ENCODE measurements around the gene ANKRD13B.
"Not testable (repeated sequence)": the region's sequence is repeated elsewhere in the genome, so short reads cannot be mapped to it uniquely, and the experiment has no call there.

The ANKRD13B gene

GRCh38 chr17:29592850-29593551 is at the start of gene ANKRD13B:
ANKRD13B (plus strand) TSS chr17:29593132; CDS start chr17:29593622, 490 bp downstream.
- Histone ChIP-seq H3K27ac (peak within 1 kb of the TSS; percentile 93), H3K9me3 (no peaks in the 10 kb centered on the region), H3K4me2 (peak within 1 kb of the TSS; percentile 97), H3K36me3 (no peaks in the 10 kb centered on the region), H4K20me1 (peaks cover 56% of the 10 kb centered on the region), H3K4me3 (peak within 1 kb of the TSS; percentile 97), H3K9ac (peak within 1 kb of the TSS; percentile 95), H3K4me1 (peaks cover 71% of the 10 kb centered on the region), H3K27me3 (no peaks in the 10 kb centered on the region)
- TF ChIP-seq Cebpa-rat (IDR thresholded peaks at IDR 0.05) = no peak

GRCh38 chr17:29544066-29544465 is 48.9 kb upstream of the ANKRD13B start:
- Histone ChIP-seq H3K27me3 (no peaks in the 10 kb centered on the region), H3K4me1 (peaks cover 4% of the 10 kb centered on the region; the same call in 1 of the 2 replicates), H3K36me3 (peaks cover 61% of the 10 kb centered on the region), H3K9me3 (no peaks in the 10 kb centered on the region), H3K27ac (no peak overlapping the region), H3K4me2 (no peak overlapping the region), H3K4me3 (no peak overlapping the region), H3K9ac (no peak overlapping the region), H4K20me1 (no peaks in the 10 kb centered on the region)
- TF ChIP-seq Cebpa-rat (IDR thresholded peaks at IDR 0.05) = no peak

DNA sequence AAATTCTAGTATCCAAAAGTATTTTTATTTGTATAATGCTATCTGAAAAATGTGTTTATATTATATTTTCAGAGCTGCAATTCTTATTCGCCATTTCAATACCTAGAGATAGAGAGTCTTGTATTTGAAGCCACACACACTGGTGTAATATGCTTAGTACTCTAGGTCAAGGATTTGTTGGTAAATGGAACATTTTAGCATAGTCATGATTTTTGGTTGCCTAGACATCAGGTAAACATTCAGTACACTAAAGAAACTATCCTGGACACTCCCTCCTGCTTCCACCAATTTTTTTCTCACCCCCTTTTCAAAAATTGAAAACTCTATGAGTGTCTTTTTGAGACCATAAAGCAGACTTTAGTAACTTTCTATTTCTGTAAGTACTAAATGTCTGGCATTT is 46.8 kb upstream of the ANKRD13B start:
- Histone ChIP-seq H3K9ac (no peak overlapping the region), H3K36me3 (peaks cover 43% of the 10 kb centered on the region), H3K4me2 (no peak overlapping the region), H3K27me3 (no peaks in the 10 kb centered on the region), H3K4me1 (peaks cover 13% of the 10 kb centered on the region; the same call in 1 of the 2 replicates), H3K9me3 (no peaks in the 10 kb centered on the region), H3K27ac (no peak overlapping the region), H3K4me3 (no peak overlapping the region), H4K20me1 (no peaks in the 10 kb centered on the region)
- no peak for TF ChIP-seq Cebpa-rat (IDR thresholded peaks at IDR 0.05)

GRCh38 chr17:29546830-29547229 is 46.1 kb upstream of the ANKRD13B start:
- no peak for TF ChIP-seq Cebpa-rat (IDR thresholded peaks at IDR 0.05)
- no peak overlapping the region for H3K9ac ChIP-seq

DNA sequence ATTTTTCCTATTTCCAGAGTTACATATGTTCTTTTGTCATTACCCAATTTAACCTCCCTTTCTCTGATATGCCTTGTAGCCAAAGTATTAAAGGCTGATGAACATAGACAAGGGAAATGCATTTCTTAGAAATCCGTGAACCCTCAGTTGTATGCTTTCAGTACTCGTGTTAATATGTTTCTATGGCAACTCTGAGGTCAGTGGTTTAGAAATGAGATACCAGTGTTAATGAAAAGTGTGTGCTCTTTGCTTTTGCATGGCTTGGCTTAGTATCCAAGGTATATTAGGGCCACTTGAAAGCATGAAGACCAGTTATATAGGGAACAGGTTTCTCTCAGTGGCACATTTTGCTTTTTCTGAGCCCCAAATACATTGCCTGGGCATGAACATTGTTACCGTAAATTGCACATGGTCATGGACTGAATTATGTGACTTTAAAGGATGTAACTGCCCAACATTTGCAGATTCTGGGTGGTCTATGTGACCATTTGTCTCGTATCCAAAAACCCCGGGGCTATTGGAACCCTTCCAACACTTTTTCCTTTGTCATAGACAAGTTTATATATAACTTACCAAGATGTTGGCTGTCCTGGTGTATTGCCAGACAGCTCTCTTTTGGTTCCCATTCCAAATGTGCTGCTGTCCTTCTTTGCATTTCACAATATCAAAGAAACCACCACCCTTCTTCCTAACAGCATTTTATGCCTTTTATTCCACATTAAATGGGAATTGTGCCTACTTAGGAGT is 43.6 kb upstream of the ANKRD13B start:
- Histone ChIP-seq H3K4me2 (peak overlapping the region; percentile 31; the same call in 1 of the 2 replicates), H3K4me1 (peaks cover 13% of the 10 kb centered on the region; the same call in 1 of the 2 replicates), H4K20me1 (no peaks in the 10 kb centered on the region), H3K9me3 (no peaks in the 10 kb centered on the region), H3K4me3 (no peak overlapping the region), H3K9ac (no peak overlapping the region), H3K27ac (no peak overlapping the region), H3K36me3 (peaks cover 19% of the 10 kb centered on the region; the same call in 1 of the 2 replicates), H3K27me3 (no peaks in the 10 kb centered on the region)
- TF ChIP-seq Cebpa-rat (IDR thresholded peaks at IDR 0.05) = no peak

More at GRCh38 chr17:29546830-29547229, 46.1 kb upstream of the ANKRD13B start:
- H3K9me3 ChIP-seq = no peaks in the 10 kb centered on the region
- H4K20me1 ChIP-seq = no peaks in the 10 kb centered on the region
- peaks cover 13% of the 10 kb centered on the region; the same call in 1 of the 2 replicates for H3K4me1 ChIP-seq
- peaks cover 43% of the 10 kb centered on the region for H3K36me3 ChIP-seq
- H3K4me3 ChIP-seq = no peak overlapping the region
- no peak overlapping the region for H3K4me2 ChIP-seq
- no peak overlapping the region for H3K27ac ChIP-seq
- no peaks in the 10 kb centered on the region for H3K27me3 ChIP-seq

GRCh38 chr17:29555840-29556239 is 37.1 kb upstream of the ANKRD13B start:
- H3K4me1 ChIP-seq = peaks cover 42% of the 10 kb centered on the region
- no peak overlapping the region for H3K4me3 ChIP-seq
- TF ChIP-seq Cebpa-rat (IDR thresholded peaks at IDR 0.05) = no peak
- H3K4me2 ChIP-seq = no peak overlapping the region
- H3K36me3 ChIP-seq = peaks cover 17% of the 10 kb centered on the region; the same call in 1 of the 2 replicates
- H4K20me1 ChIP-seq = no peaks in the 10 kb centered on the region
- H3K9ac ChIP-seq = no peak overlapping the region
- no peaks in the 10 kb centered on the region for H3K9me3 ChIP-seq
- H3K27ac ChIP-seq = no peak overlapping the region
- no peaks in the 10 kb centered on the region for H3K27me3 ChIP-seq

DNA sequence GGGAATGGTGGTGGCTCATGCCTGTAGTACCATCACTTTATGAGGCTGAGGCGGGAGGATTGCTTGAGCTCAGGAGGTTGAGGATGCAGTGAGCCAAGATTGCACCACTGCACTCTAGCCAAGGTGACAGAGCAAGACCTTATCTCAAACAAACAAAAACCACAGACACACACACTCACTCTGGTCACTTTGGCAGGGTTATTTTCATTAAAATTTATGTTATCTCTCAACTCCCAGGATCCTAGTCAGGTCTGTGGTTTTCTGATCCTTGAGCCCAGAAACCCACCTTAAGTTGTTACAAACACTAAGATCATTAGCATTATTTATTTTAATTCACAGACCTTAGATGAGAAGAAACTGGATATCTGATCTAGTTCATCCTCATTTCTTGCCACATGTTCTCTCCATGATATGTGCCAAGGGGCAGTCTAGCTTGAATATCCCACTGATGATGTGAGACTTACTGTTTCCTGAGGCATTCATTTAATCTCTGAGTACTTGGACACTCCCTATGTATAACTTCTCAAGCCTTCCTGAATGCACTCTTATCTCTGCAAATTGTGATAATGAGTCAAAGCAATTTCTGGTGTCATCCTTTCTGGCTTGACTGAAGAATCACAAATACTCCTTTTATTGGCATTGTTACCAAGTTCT is 35.7 kb upstream of the ANKRD13B start:
- Histone ChIP-seq H3K9me3 (no peaks in the 10 kb centered on the region), H3K27me3 (no peaks in the 10 kb centered on the region), H3K4me1 (peaks cover 56% of the 10 kb centered on the region), H3K4me2 (peak overlapping the region; percentile 97; the same call in 1 of the 2 replicates), H3K4me3 (no peak overlapping the region), H3K27ac (0 out of 2 replicates have a peak overlapping the region, but pooled peaks have one; percentile 45), H3K36me3 (peaks cover 10% of the 10 kb centered on the region), H4K20me1 (no peaks in the 10 kb centered on the region), H3K9ac (no peak overlapping the region)
- TF ChIP-seq Cebpa-rat (IDR thresholded peaks at IDR 0.05) = no peak

GRCh38 chr17:29557739-29558116 is 35.2 kb upstream of the ANKRD13B start:
- Histone ChIP-seq H4K20me1 (no peaks in the 10 kb centered on the region), H3K4me3 (no peak overlapping the region), H3K9ac (no peak overlapping the region), H3K9me3 (no peaks in the 10 kb centered on the region), H3K36me3 (peaks cover 16% of the 10 kb centered on the region), H3K4me1 (peaks cover 61% of the 10 kb centered on the region), H3K4me2 (peak overlapping the region; percentile 97), H3K27me3 (no peaks in the 10 kb centered on the region), H3K27ac (peak overlapping the region; percentile 45)
- no peak for TF ChIP-seq Cebpa-rat (IDR thresholded peaks at IDR 0.05)

DNA sequence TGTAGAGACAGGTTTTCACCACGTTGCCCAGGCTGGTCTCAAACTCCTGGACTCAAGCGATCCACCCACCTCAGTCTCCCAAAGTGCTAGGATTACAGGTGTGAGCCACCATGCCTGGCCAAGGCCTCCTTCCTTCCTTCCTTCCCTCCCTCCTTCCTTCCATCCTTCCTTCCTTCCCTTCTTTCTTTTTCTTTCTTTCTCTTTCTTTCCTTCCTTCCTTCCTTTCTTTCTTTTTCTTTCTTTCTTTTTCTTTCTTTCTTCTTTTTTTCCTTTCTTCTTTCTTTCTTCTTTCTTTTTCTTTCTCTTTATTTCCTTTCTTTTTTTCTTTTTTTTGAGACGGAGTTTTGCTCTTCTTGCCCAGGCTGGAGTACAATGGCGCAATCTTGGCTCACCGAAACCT is 34.8 kb upstream of the ANKRD13B start:
- H3K9ac ChIP-seq, H3K4me3 ChIP-seq, H3K9me3 ChIP-seq, H4K20me1 ChIP-seq, H3K27me3 ChIP-seq: not testable (repeated sequence)
- H3K4me1 ChIP-seq = peaks cover 65% of the 10 kb centered on the region
- peak overlapping the region; percentile 96 for H3K27ac ChIP-seq
- peak overlapping the region; percentile 97 for H3K4me2 ChIP-seq
- H3K36me3 ChIP-seq = peaks cover 20% of the 10 kb centered on the region

Data from BLaER1 (cell line).